ENCODE results near the gene KIF22.

DNA sequence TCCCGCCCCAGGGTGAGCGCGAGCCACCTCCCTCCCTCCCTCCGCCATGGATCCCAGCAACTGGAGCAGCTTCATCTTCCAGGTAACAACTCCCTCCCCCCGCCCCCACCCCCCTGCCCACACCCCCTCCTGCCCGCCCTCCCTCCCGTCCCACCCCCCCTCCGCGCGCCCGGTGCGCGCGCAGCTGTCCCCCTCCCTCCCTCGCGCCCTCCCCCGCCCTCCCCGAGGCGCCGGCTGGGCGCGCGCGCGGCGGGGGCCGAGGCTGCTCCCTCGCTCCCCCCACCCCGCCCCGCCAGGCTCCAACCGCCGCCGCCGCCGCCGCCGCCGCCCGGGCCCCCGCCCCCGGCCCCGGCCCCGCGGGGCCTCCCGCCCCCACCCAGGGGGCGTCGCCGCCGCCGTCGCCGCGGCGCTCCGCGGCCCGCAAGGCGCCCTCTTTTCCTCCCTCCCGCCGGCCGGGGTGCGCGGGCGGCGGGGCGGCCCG is 15.6 kb downstream of the KIF22 start, which contains the start of gene MAZ:
- TF ChIP-seq PBX3 (IDR thresholded peaks at IDR 0.05) (no peak), POLR2A (IDR thresholded peaks at IDR 0.05; ENCODE audit: low read length) (no peak), CEBPB (IDR thresholded peaks at IDR 0.05) (no peak), HOXA7 (CRISPR knock-in tag; IDR thresholded peaks at IDR 0.05) (no peak), ZSCAN20 (CRISPR knock-in tag; IDR thresholded peaks at IDR 0.05) (no peak), CHD2 (IDR thresholded peaks at IDR 0.05; ENCODE audit: low read length, partially characterized antibody) (no peak), CHD4 (IDR thresholded peaks at IDR 0.05; ENCODE audit: borderline replicate concordance) (no peak), MAFK (IDR thresholded peaks at IDR 0.05; ENCODE audit: partially characterized antibody) (no peak), SMC3 (IDR thresholded peaks at IDR 0.05) (no peak), FOSL2 (IDR thresholded peaks at IDR 0.05) (no peak), FOSL2 (CRISPR knock-in tag; IDR thresholded peaks at IDR 0.05) (no peak), RCOR1 (IDR thresholded peaks at IDR 0.05; ENCODE audit: low read depth, low read length) (no peak), EP300 (IDR thresholded peaks at IDR 0.05) (no peak)
- TF ChIP-seq, protein P1, sequence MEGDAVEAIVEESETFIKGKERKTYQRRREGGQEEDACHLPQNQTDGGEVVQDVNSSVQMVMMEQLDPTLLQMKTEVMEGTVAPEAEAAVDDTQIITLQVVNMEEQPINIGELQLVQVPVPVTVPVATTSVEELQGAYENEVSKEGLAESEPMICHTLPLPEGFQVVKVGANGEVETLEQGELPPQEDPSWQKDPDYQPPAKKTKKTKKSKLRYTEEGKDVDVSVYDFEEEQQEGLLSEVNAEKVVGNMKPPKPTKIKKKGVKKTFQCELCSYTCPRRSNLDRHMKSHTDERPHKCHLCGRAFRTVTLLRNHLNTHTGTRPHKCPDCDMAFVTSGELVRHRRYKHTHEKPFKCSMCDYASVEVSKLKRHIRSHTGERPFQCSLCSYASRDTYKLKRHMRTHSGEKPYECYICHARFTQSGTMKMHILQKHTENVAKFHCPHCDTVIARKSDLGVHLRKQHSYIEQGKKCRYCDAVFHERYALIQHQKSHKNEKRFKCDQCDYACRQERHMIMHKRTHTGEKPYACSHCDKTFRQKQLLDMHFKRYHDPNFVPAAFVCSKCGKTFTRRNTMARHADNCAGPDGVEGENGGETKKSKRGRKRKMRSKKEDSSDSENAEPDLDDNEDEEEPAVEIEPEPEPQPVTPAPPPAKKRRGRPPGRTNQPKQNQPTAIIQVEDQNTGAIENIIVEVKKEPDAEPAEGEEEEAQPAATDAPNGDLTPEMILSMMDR (IDR thresholded peaks at IDR 0.05): no peak
- TF ChIP-seq, protein P2, sequence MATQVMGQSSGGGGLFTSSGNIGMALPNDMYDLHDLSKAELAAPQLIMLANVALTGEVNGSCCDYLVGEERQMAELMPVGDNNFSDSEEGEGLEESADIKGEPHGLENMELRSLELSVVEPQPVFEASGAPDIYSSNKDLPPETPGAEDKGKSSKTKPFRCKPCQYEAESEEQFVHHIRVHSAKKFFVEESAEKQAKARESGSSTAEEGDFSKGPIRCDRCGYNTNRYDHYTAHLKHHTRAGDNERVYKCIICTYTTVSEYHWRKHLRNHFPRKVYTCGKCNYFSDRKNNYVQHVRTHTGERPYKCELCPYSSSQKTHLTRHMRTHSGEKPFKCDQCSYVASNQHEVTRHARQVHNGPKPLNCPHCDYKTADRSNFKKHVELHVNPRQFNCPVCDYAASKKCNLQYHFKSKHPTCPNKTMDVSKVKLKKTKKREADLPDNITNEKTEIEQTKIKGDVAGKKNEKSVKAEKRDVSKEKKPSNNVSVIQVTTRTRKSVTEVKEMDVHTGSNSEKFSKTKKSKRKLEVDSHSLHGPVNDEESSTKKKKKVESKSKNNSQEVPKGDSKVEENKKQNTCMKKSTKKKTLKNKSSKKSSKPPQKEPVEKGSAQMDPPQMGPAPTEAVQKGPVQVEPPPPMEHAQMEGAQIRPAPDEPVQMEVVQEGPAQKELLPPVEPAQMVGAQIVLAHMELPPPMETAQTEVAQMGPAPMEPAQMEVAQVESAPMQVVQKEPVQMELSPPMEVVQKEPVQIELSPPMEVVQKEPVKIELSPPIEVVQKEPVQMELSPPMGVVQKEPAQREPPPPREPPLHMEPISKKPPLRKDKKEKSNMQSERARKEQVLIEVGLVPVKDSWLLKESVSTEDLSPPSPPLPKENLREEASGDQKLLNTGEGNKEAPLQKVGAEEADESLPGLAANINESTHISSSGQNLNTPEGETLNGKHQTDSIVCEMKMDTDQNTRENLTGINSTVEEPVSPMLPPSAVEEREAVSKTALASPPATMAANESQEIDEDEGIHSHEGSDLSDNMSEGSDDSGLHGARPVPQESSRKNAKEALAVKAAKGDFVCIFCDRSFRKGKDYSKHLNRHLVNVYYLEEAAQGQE (IDR thresholded peaks at IDR 0.05): no peak
